OCI-LY7 (cell line): ENCODE results near the gene ARL16. TPM values are rescaled to one million over a fixed set of nuclear protein-coding genes. Genes with fewer than 3 reads are reported as not detected.

ENCODE experiments used
- BruUV-seq: library from RNA; stranded (reverse); fragments of 400-500 nt; replicated peaks from 2 replicates; lab custom pipeline; 2021; lab: Mats Ljungman, UMichigan
- CTCF ChIA-PET: fragments of 300-600 bp; sonication (Branson Sonifier 250); formaldehyde crosslinking; loops from one replicate; lab custom pipeline; 2022; ENCODE audit warnings: antibody characterized with exemption; ENCODE audit not compliant: unreplicated experiment; lab: Charles Lee
- POLR2A ChIA-PET: fragments of 300-600 bp; sonication (Branson Sonifier 250); formaldehyde crosslinking; loops from one replicate; lab custom pipeline; 2022; ENCODE audit warnings: antibody characterized with exemption; lab: Charles Lee
- DNase-seq: peaks from one replicate; pipeline ENCODE4 v3.0.0-alpha.2; 2015; ENCODE audit warnings: low spot score
- H2AFZ ChIP-seq: fragments of 200-600 bp; sonication (generic), shearing (Covaris generic); 2 replicates; pipeline ENCODE4 v1.6.1; 2014; ENCODE audit warnings: mild to moderate bottlenecking, antibody characterized with exemption, low read length, moderate library complexity
- H3K27ac ChIP-seq: fragments of 200-600 bp; sonication (generic); 2 replicates; pipeline ENCODE4 v1.5.1; 2014; ENCODE audit warnings: mixed run types, low read depth, mild to moderate bottlenecking, moderate library complexity, low read length, inconsistent platforms; ENCODE audit not compliant: poor library complexity, severe bottlenecking
- H3K36me3 ChIP-seq: fragments of 200-600 bp; sonication (generic); 2 replicates; pipeline ENCODE4 v1.6.1; 2014; ENCODE audit warnings: mild to moderate bottlenecking, antibody characterized with exemption, low read length, moderate library complexity, mixed read lengths; ENCODE audit not compliant: insufficient read depth
- H3K4me1 ChIP-seq: fragments of 200-600 bp; sonication (generic); 2 replicates; pipeline ENCODE4 v1.5.1; 2014; ENCODE audit warnings: mild to moderate bottlenecking, low read length; ENCODE audit not compliant: insufficient read depth, poor library complexity, severe bottlenecking
- H3K4me2 ChIP-seq: fragments of 200-600 bp; sonication (generic); 2 replicates; pipeline ENCODE4 v1.6.1; 2014; ENCODE audit warnings: mild to moderate bottlenecking, low read length
- H3K4me3 ChIP-seq: fragments of 200-600 bp; sonication (generic); 2 replicates; pipeline ENCODE4 v1.5.1; 2014; ENCODE audit warnings: mild to moderate bottlenecking, low read depth, low read length; ENCODE audit not compliant: poor library complexity, severe bottlenecking
- H3K79me2 ChIP-seq: fragments of 200-600 bp; sonication (generic); 2 replicates; pipeline ENCODE4 v1.6.1; 2016; ENCODE audit warnings: low read depth, mild to moderate bottlenecking, low read length, moderate library complexity, mixed read lengths; ENCODE audit not compliant: insufficient read depth
- H3K9me2 ChIP-seq: fragments of 200-600 bp; sonication (generic); 2 replicates; pipeline ENCODE4 v1.6.1; 2016; ENCODE audit warnings: mild to moderate bottlenecking, low read length, mixed read lengths; ENCODE audit not compliant: insufficient read depth
- H3K9me3 ChIP-seq: fragments of 200-600 bp; sonication (generic); 2 replicates; pipeline ENCODE4 v1.6.1; 2014; ENCODE audit warnings: mild to moderate bottlenecking, mixed run types, low read length, mixed read lengths
- H4K20me1 ChIP-seq: fragments of 200-600 bp; sonication (generic); 2 replicates; pipeline ENCODE4 v1.6.1; 2014; ENCODE audit warnings: mild to moderate bottlenecking, antibody characterized with exemption, low read length, moderate library complexity, mixed read lengths; ENCODE audit not compliant: insufficient read depth
- EZH2phosphoT487 ChIP-seq: fragments of 200-600 bp; sonication (generic); IDR thresholded peaks from 2 replicates; pipeline ENCODE4 v1.6.1; 2018; ENCODE audit warnings: low read depth, borderline replicate concordance, mild to moderate bottlenecking, mixed run types, antibody characterized with exemption, low read length, moderate library complexity, mixed read lengths
- intact Hi-C: fragments of 100-400 bp; cut with micrococcal nuclease; formaldehyde crosslinking; loops from one replicate; pipeline ENCODE4 v1.10.0; 2022; ENCODE audit not compliant: unreplicated experiment
- total RNA-seq, 2 experiments: library from RNA; depleted of rRNA in 1 of 2; stranded (reverse); fragments of >200 nt in 1 of 2; shearing (Covaris generic) in 1 of 2; gene quantifications; 2 replicates each; pipeline ENCODE4 v1.2.3, GENCODE V29; 2014 to 2022
- TF ChIP-seq, protein P1 (sequence below): fragments of 200-600 bp; sonication (generic); conservative IDR thresholded peaks from 2 replicates; pipeline ENCODE4 v1.5.1; 2014; ENCODE audit warnings: mild to moderate bottlenecking, antibody characterized with exemption, low read length, moderate library complexity, mixed read lengths

Gene ARL16
- total RNA-seq, 2 experiments from 2014 or later, result 49.8 to 86.1 TPM

DNA sequence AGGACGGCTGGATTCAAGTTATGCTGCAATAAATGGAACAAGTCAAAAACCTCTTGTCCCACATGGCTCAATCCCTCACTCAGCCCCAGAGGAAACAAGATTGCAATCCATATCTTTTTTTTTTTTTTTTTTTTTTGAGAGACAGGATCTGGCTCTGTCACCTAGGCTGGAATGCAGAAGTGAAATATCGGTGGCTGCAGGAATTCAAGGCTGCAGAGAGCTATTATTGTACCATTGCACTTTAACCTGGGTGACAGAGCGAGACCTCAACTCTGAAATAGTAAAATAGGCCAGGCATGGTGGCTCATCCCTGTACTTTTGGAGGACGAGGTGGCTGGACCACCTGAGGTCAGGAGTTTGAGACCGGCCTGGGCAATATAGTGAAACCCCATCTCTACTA is 24.6 kb downstream of the ARL16 start:
- Histone ChIP-seq H3K79me2 (no peaks in the 10 kb centered on the region), H4K20me1 (no peaks in the 10 kb centered on the region), H3K4me3 (no peak overlapping the region), H2AFZ (no peak overlapping the region), H3K27ac (no peak overlapping the region), H3K36me3 (peaks cover 2% of the 10 kb centered on the region), H3K4me1 (peaks cover 19% of the 10 kb centered on the region), H3K9me3 (no peaks in the 10 kb centered on the region), H3K9me2 (no peaks in the 10 kb centered on the region), H3K4me2 (no peak overlapping the region)
- no peak for TF ChIP-seq EZH2phosphoT487
- no TSS peak for BruUV-seq
- CTCF ChIA-PET, result no interaction called here
- POLR2A ChIA-PET, result no interaction called here
- intact Hi-C loops, result no loop called here
- no peak for DNase-seq

DNA sequence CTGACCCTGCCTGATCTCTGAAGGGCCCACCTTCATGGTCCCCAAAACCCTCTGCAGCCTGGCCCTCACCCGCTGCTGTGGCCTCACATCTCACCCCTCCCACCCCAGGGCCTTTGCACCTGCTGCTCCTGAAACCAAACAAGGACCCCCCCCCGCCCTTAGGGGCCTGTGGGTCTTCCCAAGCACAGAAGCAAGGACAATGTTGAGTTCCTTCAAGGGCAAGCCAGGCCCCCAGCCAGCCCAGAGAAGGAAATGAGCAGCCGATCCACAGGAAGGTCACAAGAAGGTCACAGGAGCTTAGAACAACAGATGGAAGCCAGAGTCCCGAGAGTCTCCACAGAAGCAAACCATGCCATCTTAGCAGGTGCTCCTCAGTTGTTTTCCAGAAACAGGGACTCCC is 26.8 kb downstream of the ARL16 start:
- Histone ChIP-seq H3K9me2 (no peaks in the 10 kb centered on the region), H3K79me2 (no peaks in the 10 kb centered on the region), H2AFZ (no peak overlapping the region), H3K9me3 (no peaks in the 10 kb centered on the region), H3K4me2 (no peak overlapping the region), H3K27ac (no peak overlapping the region), H3K36me3 (no peaks in the 10 kb centered on the region; the same call in 1 of the 2 replicates), H3K4me3 (no peak overlapping the region), H3K4me1 (peaks cover 30% of the 10 kb centered on the region), H4K20me1 (no peaks in the 10 kb centered on the region)
- no TSS peak for BruUV-seq
- intact Hi-C loops, result no loop called here
- ChIA-PET CTCF (no interaction called here), POLR2A (interaction anchor here (0.6 to 1.6 kb wide), 2 partner anchors 8 to 480 kb away, joined by 3 read pairs; no protein-coding TSS in a partner anchor)
- DNase-seq, result no peak
- TF ChIP-seq EZH2phosphoT487, result no peak
- TF ChIP-seq, protein P1, sequence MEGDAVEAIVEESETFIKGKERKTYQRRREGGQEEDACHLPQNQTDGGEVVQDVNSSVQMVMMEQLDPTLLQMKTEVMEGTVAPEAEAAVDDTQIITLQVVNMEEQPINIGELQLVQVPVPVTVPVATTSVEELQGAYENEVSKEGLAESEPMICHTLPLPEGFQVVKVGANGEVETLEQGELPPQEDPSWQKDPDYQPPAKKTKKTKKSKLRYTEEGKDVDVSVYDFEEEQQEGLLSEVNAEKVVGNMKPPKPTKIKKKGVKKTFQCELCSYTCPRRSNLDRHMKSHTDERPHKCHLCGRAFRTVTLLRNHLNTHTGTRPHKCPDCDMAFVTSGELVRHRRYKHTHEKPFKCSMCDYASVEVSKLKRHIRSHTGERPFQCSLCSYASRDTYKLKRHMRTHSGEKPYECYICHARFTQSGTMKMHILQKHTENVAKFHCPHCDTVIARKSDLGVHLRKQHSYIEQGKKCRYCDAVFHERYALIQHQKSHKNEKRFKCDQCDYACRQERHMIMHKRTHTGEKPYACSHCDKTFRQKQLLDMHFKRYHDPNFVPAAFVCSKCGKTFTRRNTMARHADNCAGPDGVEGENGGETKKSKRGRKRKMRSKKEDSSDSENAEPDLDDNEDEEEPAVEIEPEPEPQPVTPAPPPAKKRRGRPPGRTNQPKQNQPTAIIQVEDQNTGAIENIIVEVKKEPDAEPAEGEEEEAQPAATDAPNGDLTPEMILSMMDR, result no peak

DNA sequence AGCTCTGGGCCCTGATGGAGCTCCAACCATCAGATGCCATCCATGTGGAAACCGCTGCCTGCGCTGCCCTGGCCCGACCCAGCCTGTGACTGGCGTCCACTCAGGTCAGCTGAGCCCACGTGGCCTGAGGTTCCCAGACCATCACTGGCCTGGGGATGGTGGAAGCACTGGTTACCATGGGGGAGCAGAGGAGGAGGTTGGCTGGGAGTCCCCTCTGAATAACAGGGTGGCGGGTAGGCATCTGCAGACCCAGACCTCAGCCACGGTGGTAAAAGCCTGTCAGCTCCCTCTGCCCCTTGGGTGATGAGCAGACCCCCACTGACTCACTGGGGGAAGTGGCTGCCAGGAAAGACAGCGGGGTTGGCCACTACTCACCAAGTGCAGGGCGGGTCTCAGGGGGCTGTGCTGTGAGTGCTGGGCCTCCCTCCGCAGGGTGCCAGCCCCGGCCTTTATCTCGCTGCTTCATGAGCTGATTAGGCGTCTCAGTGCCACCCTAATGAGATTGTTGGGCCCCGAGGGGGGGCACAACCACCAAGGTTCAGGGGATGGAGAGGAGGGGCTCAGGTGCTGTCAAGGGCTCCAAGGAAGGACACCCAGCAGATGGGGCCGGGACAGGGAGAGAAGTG is 27.4 kb downstream of the ARL16 start, which contains the start of gene PDE6G:
TSS of gene PDE6G (minus strand) at position 425 of the 626 bp plus-strand sequence. CDS start 3,237 bp downstream, outside the sequence.
- no peak within 1 kb of the TSS for H3K27ac ChIP-seq
- no peaks in the 10 kb centered on the region for H4K20me1 ChIP-seq
- H3K36me3 ChIP-seq, result no peaks in the 10 kb centered on the region; the same call in 1 of the 2 replicates
- H3K4me2 ChIP-seq, result no peak within 1 kb of the TSS
- DNase-seq, result no peak
- H3K9me3 ChIP-seq, result no peaks in the 10 kb centered on the region
- peaks cover 30% of the 10 kb centered on the region for H3K4me1 ChIP-seq
- H3K79me2 ChIP-seq, result no peaks in the 10 kb centered on the region
- no peaks in the 10 kb centered on the region for H3K9me2 ChIP-seq
- ChIA-PET POLR2A (interaction anchor here (1.6 kb wide), 1 partner anchor 9 kb away, joined by 3 read pairs; no protein-coding TSS in a partner anchor), CTCF (no interaction called here)
- TF ChIP-seq, protein P1, result no peak
- no peak for TF ChIP-seq EZH2phosphoT487
- no TSS peak for BruUV-seq
- intact Hi-C loops, result no loop called here
- H2AFZ ChIP-seq, result no peak within 1 kb of the TSS
- H3K4me3 ChIP-seq, result no peak within 1 kb of the TSS
